IMR-90 (cell line): ENCODE results near the gene NLRP1. TPM values are rescaled to one million over a fixed set of nuclear protein-coding genes. Genes with fewer than 3 reads are reported as not detected.

Source experiments
- ATAC-seq: fragments of 200-7000 bp; cut with Tn5 transposase; 2 replicates; pipeline ENCODE4 v1.9.1; 2020; ENCODE audit warnings: low read depth, mild to moderate bottlenecking, moderate library complexity
- BruUV-seq: library from RNA; stranded (reverse); fragments of 400-500 nt; replicated peaks from 2 replicates; lab custom pipeline; 2021; lab: Mats Ljungman, UMichigan
- CTCF ChIA-PET: fragments of 300-600 bp; formaldehyde crosslinking; extraction: SDS; loops from one replicate; lab custom pipeline; 2021; ENCODE audit warnings: antibody characterized with exemption; lab: Yijun Ruan, JAX
- POLR2A ChIA-PET: fragments of 300-600 bp; sonication (Branson Sonifier 250); formaldehyde crosslinking; loops from one replicate; lab custom pipeline; 2022; ENCODE audit warnings: antibody characterized with exemption; ENCODE audit not compliant: unreplicated experiment; lab: Charles Lee
- DNase-seq: peaks from one replicate; pipeline ENCODE4 v3.0.0; 2013
- H2AFZ ChIP-seq: replicated peaks from 2 replicates; pipeline ENCODE3; 2013; ENCODE audit warnings: low read length, mild to moderate bottlenecking; ENCODE audit not compliant: poor library complexity
- H2AK5ac ChIP-seq: 2 replicates; pipeline ENCODE4 v1.6.1; 2013; ENCODE audit warnings: low read depth, low read length, inconsistent platforms
- H2AK9ac ChIP-seq: replicated peaks from 2 replicates; pipeline ENCODE3; 2013; ENCODE audit warnings: mild to moderate bottlenecking, low read depth, low read length, moderate library complexity; ENCODE audit not compliant: poor library complexity
- H2BK120ac ChIP-seq: 2 replicates; pipeline ENCODE4 v1.6.1; 2013; ENCODE audit warnings: low read depth, low read length, inconsistent platforms
- H2BK15ac ChIP-seq: 3 replicates; pipeline ENCODE4 v1.6.1; 2013; ENCODE audit warnings: low read depth, low read length, inconsistent platforms
- H2BK20ac ChIP-seq: 2 replicates; pipeline ENCODE4 v1.6.1; 2013; ENCODE audit warnings: low read depth, mild to moderate bottlenecking, inconsistent platforms, low read length, moderate library complexity
- H2BK5ac ChIP-seq: 2 replicates; pipeline ENCODE4 v1.6.1; 2013; ENCODE audit warnings: mild to moderate bottlenecking, low read depth, low read length, inconsistent platforms; ENCODE audit not compliant: poor library complexity, severe bottlenecking
- H3K14ac ChIP-seq: replicated peaks from 2 replicates; pipeline ENCODE4 v1.6.1; 2013; ENCODE audit warnings: low read depth, low read length, inconsistent platforms
- H3K18ac ChIP-seq: 2 replicates; pipeline ENCODE4 v1.6.1; 2013; ENCODE audit warnings: low read depth, low read length, control low read depth
- H3K23ac ChIP-seq: 2 replicates; pipeline ENCODE4 v1.6.1; 2013; ENCODE audit warnings: low read depth, low read length, inconsistent platforms
- H3K27ac ChIP-seq: 2 replicates; pipeline ENCODE4 v1.5.1; 2013; ENCODE audit warnings: mild to moderate bottlenecking, control low read depth, low read length; ENCODE audit not compliant: insufficient read depth
- H3K27me3 ChIP-seq: 2 replicates; pipeline ENCODE4 v1.6.1; 2013; ENCODE audit warnings: low read length; ENCODE audit not compliant: control insufficient read depth, insufficient read depth
- H3K36me3 ChIP-seq: 2 replicates; pipeline ENCODE4 v1.6.1; 2013; ENCODE audit warnings: low read length, mixed read lengths; ENCODE audit not compliant: control insufficient read depth, insufficient read depth
- H3K4ac ChIP-seq: 2 replicates; pipeline ENCODE4 v1.6.1; 2013; ENCODE audit warnings: low read depth, low read length, inconsistent platforms
- H3K4me1 ChIP-seq: 2 replicates; pipeline ENCODE4 v1.6.1; 2013; ENCODE audit warnings: low read length, mixed read lengths; ENCODE audit not compliant: control insufficient read depth, insufficient read depth
- H3K4me2 ChIP-seq: 2 replicates; pipeline ENCODE4 v1.6.1; 2013; ENCODE audit warnings: low read depth, mild to moderate bottlenecking, control low read depth, low read length, moderate library complexity
- H3K4me3 ChIP-seq: 2 replicates; pipeline ENCODE4 v1.5.1; 2013; ENCODE audit warnings: low read depth, mild to moderate bottlenecking, control low read depth, low read length, moderate library complexity; ENCODE audit not compliant: insufficient read depth
- H3K56ac ChIP-seq: 2 replicates; pipeline ENCODE4 v1.6.1; 2013; ENCODE audit warnings: low read length, inconsistent platforms; ENCODE audit not compliant: insufficient read depth; ENCODE audit errors: extremely low read depth
- H3K79me1 ChIP-seq, 2 experiments: 2 replicates each; pipeline ENCODE4 v1.6.1; 2013; ENCODE audit warnings: low read length in 2 of 2, inconsistent platforms in 1 of 2, low read depth in 1 of 2
- H3K9ac ChIP-seq: 2 replicates; pipeline ENCODE4 v1.6.1; 2013; ENCODE audit warnings: low read depth, low read length, control low read depth
- H3K9me1 ChIP-seq: 2 replicates; pipeline ENCODE4 v1.6.1; 2013; ENCODE audit warnings: low read length, inconsistent platforms; ENCODE audit not compliant: insufficient read depth
- H3K9me3 ChIP-seq: 2 replicates; pipeline ENCODE4 v1.6.1; 2013; ENCODE audit warnings: low read length; ENCODE audit not compliant: control insufficient read depth, insufficient read depth
- H4K20me1 ChIP-seq: 2 replicates; pipeline ENCODE4 v1.6.1; 2013; ENCODE audit warnings: low read length, inconsistent platforms; ENCODE audit not compliant: insufficient read depth
- H4K5ac ChIP-seq: 2 replicates; pipeline ENCODE4 v1.6.1; 2013; ENCODE audit warnings: mild to moderate bottlenecking, low read depth, low read length, control low read depth
- H4K8ac ChIP-seq, 2 experiments: 2 replicates each; pipeline ENCODE4 v1.6.1; 2013; ENCODE audit warnings: low read depth in 2 of 2, low read length in 2 of 2, control low read depth in 1 of 2, inconsistent platforms in 1 of 2
- H4K91ac ChIP-seq: 2 replicates; pipeline ENCODE4 v1.6.1; 2013; ENCODE audit warnings: low read depth, low read length, inconsistent platforms; ENCODE audit not compliant: insufficient read depth
- BHLHE40 ChIP-seq: fragments of 150-350 bp; IDR thresholded peaks from 2 replicates; pipeline ENCODE4 v1.6.1; 2016; ENCODE audit warnings: mild to moderate bottlenecking, low read depth, low read length
- ELK1 ChIP-seq: fragments of 150-350 bp; IDR thresholded peaks from 2 replicates; pipeline ENCODE4 v1.6.1; 2016; ENCODE audit warnings: low read depth, mild to moderate bottlenecking, low read length, moderate library complexity, borderline replicate concordance
- FOS ChIP-seq: fragments of 150-350 bp; IDR thresholded peaks from 2 replicates; pipeline ENCODE4 v1.6.1; 2016; ENCODE audit warnings: low read depth, low read length
- MXI1 ChIP-seq: IDR thresholded peaks from 2 replicates; pipeline ENCODE4 v1.6.1; 2012; ENCODE audit warnings: low read depth, mild to moderate bottlenecking, low read length, moderate library complexity, borderline replicate concordance
- POLR2A ChIP-seq: IDR thresholded peaks from 2 replicates; pipeline ENCODE4 v1.6.1; 2012; ENCODE audit warnings: mild to moderate bottlenecking, low read depth, low read length
- WGBS, 2 experiments: methylation state at CpG; one replicate each; pipeline versions ENCODE4 v1.1.5 to v1.1.7; 2013; ENCODE audit warnings: missing lambda C conversion rate in 2 of 2; ENCODE audit not compliant: insufficient read length in 1 of 2; ENCODE audit errors: extremely low coverage in 2 of 2; 5-methylcytosine and 5-hydroxymethylcytosine counted together
- dilution Hi-C: fragments of 300-500 bp; cut with HindIII; formaldehyde crosslinking; loops from one replicate; pipeline ENCODE4 v1.14.3; 2018; ENCODE audit warnings: low sequenced_read_pairs; ENCODE audit not compliant: unreplicated experiment
- in situ Hi-C: fragments of 300-500 bp; cut with MboI; formaldehyde crosslinking; loops from 3 replicates; pipeline ENCODE4 v1.14.3; 2019; ENCODE audit warnings: low sequenced_read_pairs, inconsistent platforms, mixed read lengths
- intact Hi-C: fragments of 100-400 bp; cut with micrococcal nuclease; formaldehyde crosslinking; loops from 2 replicates; pipeline ENCODE4 v1.10.0; 2022
- polyA plus RNA-seq, 3 experiments: library from polyadenylated mRNA; depleted of rRNA; stranded (reverse); fragments of >200 nt; gene quantifications; 2 replicates each; pipeline ENCODE4 v1.2.3, GENCODE V29; 2012; ENCODE audit warnings: low replicate concordance in 1 of 3
- total RNA-seq: library from RNA; depleted of rRNA; stranded (reverse); fragments of >200 nt; gene quantifications from 2 replicates; pipeline ENCODE4 v1.2.3, GENCODE V29; 2012

The NLRP1 gene
- total and polyA plus RNA-seq, 2 of the 4 experiments (the other 2 are of a cell fraction) = 134 to 340 TPM

- Histone ChIP-seq H3K18ac (peak overlapping the region; percentile 95), H3K4me3 (no peak overlapping the region), H3K4me2 (peak overlapping the region; percentile 37; the same call in 1 of the 2 replicates), H2AK9ac (peak overlapping the region; percentile 90), H3K4me1 (peaks cover 9% of the 10 kb centered on the region), H4K91ac (peak overlapping the region; percentile 99), H3K56ac (peak overlapping the region; percentile 97), H3K27me3 (no peaks in the 10 kb centered on the region), H4K8ac (peak overlapping the region; percentile 90 to 97), H3K27ac (peak overlapping the region; percentile 93), H2BK15ac (peak overlapping the region; percentile 90; the same call in 2 of the 3 replicates), H4K5ac (peak overlapping the region; percentile 95), H2BK120ac (peak overlapping the region; percentile 99), H3K14ac (peak overlapping the region; percentile 95), H3K9me3 (no peaks in the 10 kb centered on the region), H3K9ac (0 out of 2 replicates have a peak overlapping the region, but pooled peaks have one; percentile 29), H2AK5ac (peak overlapping the region; percentile 98), H2BK5ac (peak overlapping the region; percentile 96), H3K9me1 (peaks cover 10% of the 10 kb centered on the region), H4K20me1 (no peaks in the 10 kb centered on the region), H3K4ac (peak overlapping the region; percentile 100), H3K36me3 (peaks cover 3% of the 10 kb centered on the region; the same call in 1 of the 2 replicates), H2BK20ac (peak overlapping the region; percentile 100), H3K79me1 (peaks cover 0 to 4% of the 10 kb centered on the region in 2 experiments; a peak in 2 of 4 replicates), H2AFZ (peak overlapping the region; percentile 82), H3K23ac (peak overlapping the region; percentile 99)
- WGBS, 2 experiments = 0% methylated on average over 1 of the region's 8 CpGs; no CpG with 5 or more reads in 1 of the 2 experiments
- ATAC-seq = peak; percentile 91
- intact Hi-C loops (no loop called here), dilution Hi-C loops (no loop called here), in situ Hi-C loops (no loop called here)
- ChIA-PET POLR2A (no interaction called here), CTCF (no interaction called here)
- BruUV-seq = no TSS peak
- peak; percentile 92 for DNase-seq
- TF ChIP-seq FOS (peak; percentile 88), ELK1 (no peak), POLR2A (no peak; the same call in 1 of the 2 replicates), MXI1 (no peak), BHLHE40 (peak; percentile 56; the same call in 1 of the 2 replicates)
Measured at GRCh38 chr17:5509482-5509881, 74.8 kb downstream of the NLRP1 start.
